Loucy (cell line): Measurements from ENCODE around the gene TGIF2.

ENCODE experiments used
- EZH2phosphoT487 ChIP-seq: fragments of 200-600 bp; IDR thresholded peaks from 2 replicates; pipeline ENCODE4 v1.6.1; 2018; ENCODE audit warnings: antibody characterized with exemption, mild to moderate bottlenecking, moderate library complexity, borderline replicate concordance
- TF ChIP-seq, protein P1 (sequence below): fragments of 200-600 bp; sonication (generic); conservative IDR thresholded peaks from 2 replicates; pipeline ENCODE4 v1.5.1; 2014; ENCODE audit warnings: mild to moderate bottlenecking, antibody characterized with exemption, low read length

DNA sequence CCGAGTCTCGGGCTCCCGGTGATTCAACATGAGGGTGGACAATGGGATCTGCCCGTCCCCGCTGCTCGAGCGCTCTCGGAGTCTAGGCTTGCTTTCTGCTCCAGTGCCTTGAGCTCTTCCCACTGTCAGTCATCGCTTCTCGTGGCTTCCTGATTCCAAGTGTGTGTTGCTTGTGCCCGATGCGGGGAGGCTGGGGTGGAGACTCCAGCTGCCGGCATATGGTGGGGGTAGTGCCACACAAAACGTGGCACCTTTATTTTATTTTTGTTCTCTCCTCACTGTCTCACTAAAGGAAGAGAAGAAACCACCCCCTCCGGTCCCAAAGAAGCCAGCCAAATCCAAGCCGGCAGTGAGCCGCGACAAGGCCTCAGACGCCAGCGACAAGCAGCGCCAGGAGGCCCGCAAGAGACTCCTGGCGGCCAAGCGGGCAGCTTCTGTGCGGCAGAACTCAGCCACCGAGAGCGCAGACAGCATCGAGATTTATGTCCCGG lies 46.8 kb upstream of the TGIF2 start:
- TF ChIP-seq, protein P1, sequence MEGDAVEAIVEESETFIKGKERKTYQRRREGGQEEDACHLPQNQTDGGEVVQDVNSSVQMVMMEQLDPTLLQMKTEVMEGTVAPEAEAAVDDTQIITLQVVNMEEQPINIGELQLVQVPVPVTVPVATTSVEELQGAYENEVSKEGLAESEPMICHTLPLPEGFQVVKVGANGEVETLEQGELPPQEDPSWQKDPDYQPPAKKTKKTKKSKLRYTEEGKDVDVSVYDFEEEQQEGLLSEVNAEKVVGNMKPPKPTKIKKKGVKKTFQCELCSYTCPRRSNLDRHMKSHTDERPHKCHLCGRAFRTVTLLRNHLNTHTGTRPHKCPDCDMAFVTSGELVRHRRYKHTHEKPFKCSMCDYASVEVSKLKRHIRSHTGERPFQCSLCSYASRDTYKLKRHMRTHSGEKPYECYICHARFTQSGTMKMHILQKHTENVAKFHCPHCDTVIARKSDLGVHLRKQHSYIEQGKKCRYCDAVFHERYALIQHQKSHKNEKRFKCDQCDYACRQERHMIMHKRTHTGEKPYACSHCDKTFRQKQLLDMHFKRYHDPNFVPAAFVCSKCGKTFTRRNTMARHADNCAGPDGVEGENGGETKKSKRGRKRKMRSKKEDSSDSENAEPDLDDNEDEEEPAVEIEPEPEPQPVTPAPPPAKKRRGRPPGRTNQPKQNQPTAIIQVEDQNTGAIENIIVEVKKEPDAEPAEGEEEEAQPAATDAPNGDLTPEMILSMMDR: no peak
- no peak for TF ChIP-seq EZH2phosphoT487
